ENCODE measurements around the gene ASTN2. TPM values are rescaled to one million over a fixed set of nuclear protein-coding genes. Genes with fewer than 3 reads are reported as not detected.

Gene ASTN2
- total and polyA plus RNA-seq, 10 of the 15 experiments (the other 5 are each of a cell fraction or from before 2014, with no cell fraction given), result 1.4 to 15.7 (median 7.0) TPM

- TF ChIP-seq, protein P1, sequence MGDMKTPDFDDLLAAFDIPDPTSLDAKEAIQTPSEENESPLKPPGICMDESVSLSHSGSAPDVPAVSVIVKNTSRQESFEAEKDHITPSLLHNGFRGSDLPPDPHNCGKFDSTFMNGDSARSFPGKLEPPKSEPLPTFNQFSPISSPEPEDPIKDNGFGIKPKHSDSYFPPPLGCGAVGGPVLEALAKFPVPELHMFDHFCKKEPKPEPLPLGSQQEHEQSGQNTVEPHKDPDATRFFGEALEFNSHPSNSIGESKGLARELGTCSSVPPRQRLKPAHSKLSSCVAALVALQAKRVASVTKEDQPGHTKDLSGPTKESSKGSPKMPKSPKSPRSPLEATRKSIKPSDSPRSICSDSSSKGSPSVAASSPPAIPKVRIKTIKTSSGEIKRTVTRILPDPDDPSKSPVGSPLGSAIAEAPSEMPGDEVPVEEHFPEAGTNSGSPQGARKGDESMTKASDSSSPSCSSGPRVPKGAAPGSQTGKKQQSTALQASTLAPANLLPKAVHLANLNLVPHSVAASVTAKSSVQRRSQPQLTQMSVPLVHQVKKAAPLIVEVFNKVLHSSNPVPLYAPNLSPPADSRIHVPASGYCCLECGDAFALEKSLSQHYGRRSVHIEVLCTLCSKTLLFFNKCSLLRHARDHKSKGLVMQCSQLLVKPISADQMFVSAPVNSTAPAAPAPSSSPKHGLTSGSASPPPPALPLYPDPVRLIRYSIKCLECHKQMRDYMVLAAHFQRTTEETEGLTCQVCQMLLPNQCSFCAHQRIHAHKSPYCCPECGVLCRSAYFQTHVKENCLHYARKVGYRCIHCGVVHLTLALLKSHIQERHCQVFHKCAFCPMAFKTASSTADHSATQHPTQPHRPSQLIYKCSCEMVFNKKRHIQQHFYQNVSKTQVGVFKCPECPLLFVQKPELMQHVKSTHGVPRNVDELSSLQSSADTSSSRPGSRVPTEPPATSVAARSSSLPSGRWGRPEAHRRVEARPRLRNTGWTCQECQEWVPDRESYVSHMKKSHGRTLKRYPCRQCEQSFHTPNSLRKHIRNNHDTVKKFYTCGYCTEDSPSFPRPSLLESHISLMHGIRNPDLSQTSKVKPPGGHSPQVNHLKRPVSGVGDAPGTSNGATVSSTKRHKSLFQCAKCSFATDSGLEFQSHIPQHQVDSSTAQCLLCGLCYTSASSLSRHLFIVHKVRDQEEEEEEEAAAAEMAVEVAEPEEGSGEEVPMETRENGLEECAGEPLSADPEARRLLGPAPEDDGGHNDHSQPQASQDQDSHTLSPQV (IDR thresholded peaks at IDR 0.05), result no peak
- TF ChIP-seq IRF3 (IDR thresholded peaks at IDR 0.05) (no peak), FOS (IDR thresholded peaks at IDR 0.05; ENCODE audit: borderline replicate concordance, extremely low read depth, insufficient read length) (no peak), NKRF (conservative IDR thresholded peaks at IDR 0.05) (no peak), SIN3A (IDR thresholded peaks at IDR 0.05; ENCODE audit: low read depth, low read length) (no peak), CHD1 (IDR thresholded peaks at IDR 0.05; ENCODE audit: low read depth, low read length) (no peak), TCF12 (IDR thresholded peaks at IDR 0.05; ENCODE audit: low read depth, low read length) (no peak), MYC (IDR thresholded peaks at IDR 0.05; ENCODE audit: insufficient read depth, insufficient read length, insufficient replicate concordance, low read length, severe bottlenecking) (no peak)
- TF ChIP-seq, protein P2, sequence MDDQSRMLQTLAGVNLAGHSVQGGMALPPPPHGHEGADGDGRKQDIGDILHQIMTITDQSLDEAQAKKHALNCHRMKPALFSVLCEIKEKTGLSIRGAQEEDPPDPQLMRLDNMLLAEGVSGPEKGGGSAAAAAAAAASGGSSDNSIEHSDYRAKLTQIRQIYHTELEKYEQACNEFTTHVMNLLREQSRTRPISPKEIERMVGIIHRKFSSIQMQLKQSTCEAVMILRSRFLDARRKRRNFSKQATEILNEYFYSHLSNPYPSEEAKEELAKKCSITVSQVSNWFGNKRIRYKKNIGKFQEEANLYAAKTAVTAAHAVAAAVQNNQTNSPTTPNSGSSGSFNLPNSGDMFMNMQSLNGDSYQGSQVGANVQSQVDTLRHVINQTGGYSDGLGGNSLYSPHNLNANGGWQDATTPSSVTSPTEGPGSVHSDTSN (IDR thresholded peaks at IDR 0.05; ENCODE audit: insufficient replicate concordance, low read depth, low read length), result no peak
- TF ChIP-seq, protein P3, sequence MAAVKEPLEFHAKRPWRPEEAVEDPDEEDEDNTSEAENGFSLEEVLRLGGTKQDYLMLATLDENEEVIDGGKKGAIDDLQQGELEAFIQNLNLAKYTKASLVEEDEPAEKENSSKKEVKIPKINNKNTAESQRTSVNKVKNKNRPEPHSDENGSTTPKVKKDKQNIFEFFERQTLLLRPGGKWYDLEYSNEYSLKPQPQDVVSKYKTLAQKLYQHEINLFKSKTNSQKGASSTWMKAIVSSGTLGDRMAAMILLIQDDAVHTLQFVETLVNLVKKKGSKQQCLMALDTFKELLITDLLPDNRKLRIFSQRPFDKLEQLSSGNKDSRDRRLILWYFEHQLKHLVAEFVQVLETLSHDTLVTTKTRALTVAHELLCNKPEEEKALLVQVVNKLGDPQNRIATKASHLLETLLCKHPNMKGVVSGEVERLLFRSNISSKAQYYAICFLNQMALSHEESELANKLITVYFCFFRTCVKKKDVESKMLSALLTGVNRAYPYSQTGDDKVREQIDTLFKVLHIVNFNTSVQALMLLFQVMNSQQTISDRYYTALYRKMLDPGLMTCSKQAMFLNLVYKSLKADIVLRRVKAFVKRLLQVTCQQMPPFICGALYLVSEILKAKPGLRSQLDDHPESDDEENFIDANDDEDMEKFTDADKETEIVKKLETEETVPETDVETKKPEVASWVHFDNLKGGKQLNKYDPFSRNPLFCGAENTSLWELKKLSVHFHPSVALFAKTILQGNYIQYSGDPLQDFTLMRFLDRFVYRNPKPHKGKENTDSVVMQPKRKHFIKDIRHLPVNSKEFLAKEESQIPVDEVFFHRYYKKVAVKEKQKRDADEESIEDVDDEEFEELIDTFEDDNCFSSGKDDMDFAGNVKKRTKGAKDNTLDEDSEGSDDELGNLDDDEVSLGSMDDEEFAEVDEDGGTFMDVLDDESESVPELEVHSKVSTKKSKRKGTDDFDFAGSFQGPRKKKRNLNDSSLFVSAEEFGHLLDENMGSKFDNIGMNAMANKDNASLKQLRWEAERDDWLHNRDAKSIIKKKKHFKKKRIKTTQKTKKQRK (IDR thresholded peaks at IDR 0.05; ENCODE audit: low read depth, low read length), result no peak
- TF ChIP-seq, protein P4, sequence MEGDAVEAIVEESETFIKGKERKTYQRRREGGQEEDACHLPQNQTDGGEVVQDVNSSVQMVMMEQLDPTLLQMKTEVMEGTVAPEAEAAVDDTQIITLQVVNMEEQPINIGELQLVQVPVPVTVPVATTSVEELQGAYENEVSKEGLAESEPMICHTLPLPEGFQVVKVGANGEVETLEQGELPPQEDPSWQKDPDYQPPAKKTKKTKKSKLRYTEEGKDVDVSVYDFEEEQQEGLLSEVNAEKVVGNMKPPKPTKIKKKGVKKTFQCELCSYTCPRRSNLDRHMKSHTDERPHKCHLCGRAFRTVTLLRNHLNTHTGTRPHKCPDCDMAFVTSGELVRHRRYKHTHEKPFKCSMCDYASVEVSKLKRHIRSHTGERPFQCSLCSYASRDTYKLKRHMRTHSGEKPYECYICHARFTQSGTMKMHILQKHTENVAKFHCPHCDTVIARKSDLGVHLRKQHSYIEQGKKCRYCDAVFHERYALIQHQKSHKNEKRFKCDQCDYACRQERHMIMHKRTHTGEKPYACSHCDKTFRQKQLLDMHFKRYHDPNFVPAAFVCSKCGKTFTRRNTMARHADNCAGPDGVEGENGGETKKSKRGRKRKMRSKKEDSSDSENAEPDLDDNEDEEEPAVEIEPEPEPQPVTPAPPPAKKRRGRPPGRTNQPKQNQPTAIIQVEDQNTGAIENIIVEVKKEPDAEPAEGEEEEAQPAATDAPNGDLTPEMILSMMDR (IDR thresholded peaks at IDR 0.05 in 2 of 3, conservative IDR thresholded peaks at IDR 0.05 in 1 of 3; ENCODE audit: control insufficient read depth in 2 of 3, extremely low read depth in 1 of 3, insufficient read depth in 1 of 3, low read depth in 3 of 3, low read length in 3 of 3), result no peak
These were observed 291.1 kb downstream of the ASTN2 start (continued) for GRCh38 chr9:117123729-117124128.
